ENCODE measurements around the gene LBX1. TPM values are rescaled to one million over a fixed set of nuclear protein-coding genes. Genes with fewer than 3 reads are reported as not detected.

LBX1 gene
- total and polyA plus RNA-seq, 9 donors, result 3.3 to 12.3 (median 9.1) TPM

DNA sequence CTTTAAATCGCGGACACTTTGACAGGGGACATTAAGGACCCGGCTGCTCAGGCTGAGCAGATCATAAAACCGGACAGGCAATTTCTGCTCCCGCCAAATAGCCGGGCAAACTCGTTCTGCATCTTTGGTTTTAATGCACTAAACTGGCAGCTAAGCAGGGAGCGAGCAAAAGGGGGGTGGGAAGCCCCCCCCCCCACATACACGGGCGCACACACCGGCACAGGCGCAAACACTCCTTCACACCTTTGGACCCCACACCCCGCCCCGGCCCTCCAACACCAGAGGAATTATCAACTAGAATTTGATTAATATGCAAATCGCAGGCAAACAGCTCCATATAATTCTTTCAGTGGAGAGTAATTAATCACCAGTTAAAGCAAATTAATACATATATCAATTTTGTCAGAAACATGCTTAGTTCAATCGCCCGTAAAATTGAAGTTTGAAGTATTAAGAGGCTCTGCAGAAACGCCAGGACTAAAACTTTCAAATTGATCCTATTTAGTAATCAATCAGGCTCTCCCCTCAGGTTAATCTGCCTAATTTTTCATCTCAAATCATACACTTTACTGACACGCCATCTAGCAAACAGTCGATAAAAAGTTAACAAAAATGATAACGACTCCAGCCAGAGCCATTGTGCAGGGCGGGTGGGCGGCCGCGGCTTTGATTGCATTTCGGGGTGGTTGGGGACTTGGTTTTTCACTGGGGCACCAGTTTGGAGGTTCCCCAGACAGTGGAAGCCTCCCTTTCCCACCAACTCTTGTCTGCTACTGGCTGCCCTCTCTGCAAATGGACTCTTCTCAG is 9.9 kb downstream of the LBX1 start:
- peaks cover 42% of the 10 kb centered on the region for H3K4me1 ChIP-seq (ENCODE audit: control insufficient read depth, insufficient read depth, low read length)
- no peaks in the 10 kb centered on the region for H3K9me3 ChIP-seq (replicated peaks; ENCODE audit: control insufficient read depth, low read depth, low read length)
- no peak overlapping the region for H3K4me3 ChIP-seq (ENCODE audit: low read length)
- DNase-seq, result no peak
- WGBS (ENCODE audit: insufficient coverage), result 22% methylated on average over 16 of the region's 26 CpGs
- peaks cover 96% of the 10 kb centered on the region for H3K27me3 ChIP-seq (ENCODE audit: control insufficient read depth, insufficient read depth, low read length)
- H3K27ac ChIP-seq (ENCODE audit: low read length), result no peak overlapping the region
- H3K36me3 ChIP-seq (ENCODE audit: control insufficient read depth, insufficient read depth, low read length), result no peaks in the 10 kb centered on the region

DNA sequence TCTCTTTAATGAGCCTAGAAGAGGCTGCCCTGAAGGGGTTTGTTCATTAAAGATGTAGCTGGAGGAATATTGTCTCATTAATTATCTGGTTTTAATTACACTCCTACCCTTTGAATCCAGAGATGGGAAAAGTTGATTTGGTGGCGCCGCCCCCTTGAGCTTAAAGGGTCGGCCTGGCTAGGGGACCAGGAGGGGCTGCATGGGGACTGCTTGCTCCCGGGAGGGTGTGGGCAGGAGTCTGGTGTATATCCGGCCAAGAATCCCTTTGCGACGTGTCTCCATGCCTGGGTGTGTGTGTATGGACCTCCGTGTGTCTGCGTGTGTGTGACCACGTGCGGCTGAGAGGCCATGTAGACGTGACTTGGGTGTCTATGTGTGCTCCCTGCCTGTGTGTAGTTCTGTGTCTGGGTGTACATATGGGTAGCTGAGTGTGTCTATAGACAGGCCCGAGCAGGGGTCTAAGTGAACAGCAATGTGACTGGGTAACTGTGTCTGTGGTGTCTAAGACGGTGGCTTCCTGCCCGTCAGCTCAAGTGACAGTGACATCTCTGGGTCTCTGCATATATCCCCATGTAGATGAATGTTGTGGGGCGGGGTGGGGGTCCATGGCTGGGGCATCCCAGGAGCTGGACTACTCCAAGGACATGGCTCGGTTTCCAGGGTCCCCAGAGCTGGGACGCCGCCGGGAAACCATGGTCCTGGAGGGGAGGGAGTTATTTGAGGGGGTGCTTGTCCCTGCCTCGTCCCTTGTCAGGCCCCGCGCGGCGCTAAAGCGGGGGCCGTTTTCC is 10.7 kb downstream of the LBX1 start:
- H3K4me1 ChIP-seq (ENCODE audit: control insufficient read depth, insufficient read depth, low read length), result peaks cover 44% of the 10 kb centered on the region
- H3K4me3 ChIP-seq (ENCODE audit: low read length), result no peak overlapping the region
- 8% methylated on average over 23 of the region's 27 CpGs for WGBS (ENCODE audit: insufficient coverage)
- DNase-seq, result no peak
- H3K27me3 ChIP-seq (ENCODE audit: control insufficient read depth, insufficient read depth, low read length), result peaks cover 99% of the 10 kb centered on the region
- no peaks in the 10 kb centered on the region for H3K9me3 ChIP-seq (replicated peaks; ENCODE audit: control insufficient read depth, low read depth, low read length)
- H3K36me3 ChIP-seq (ENCODE audit: control insufficient read depth, insufficient read depth, low read length), result no peaks in the 10 kb centered on the region
- H3K27ac ChIP-seq (ENCODE audit: low read length), result no peak overlapping the region

GRCh38 chr10:101217450-101218281 is 11.6 kb downstream of the LBX1 start:
- no peak overlapping the region for H3K27ac ChIP-seq (ENCODE audit: low read length)
- WGBS (ENCODE audit: insufficient coverage), result 11% methylated on average over 60 of the region's 68 CpGs
- no peaks in the 10 kb centered on the region for H3K9me3 ChIP-seq (replicated peaks; ENCODE audit: control insufficient read depth, low read depth, low read length)
- H3K36me3 ChIP-seq (ENCODE audit: control insufficient read depth, insufficient read depth, low read length), result no peaks in the 10 kb centered on the region
- peak; percentile 64 for DNase-seq
- H3K4me1 ChIP-seq (ENCODE audit: control insufficient read depth, insufficient read depth, low read length), result peaks cover 36% of the 10 kb centered on the region
- no peak overlapping the region for H3K4me3 ChIP-seq (ENCODE audit: low read length)
- peaks cover 96% of the 10 kb centered on the region for H3K27me3 ChIP-seq (ENCODE audit: control insufficient read depth, insufficient read depth, low read length)

GRCh38 chr10:101217044-101217425 is 12.2 kb downstream of the LBX1 start:
- 9% methylated on average over 15 of the region's 21 CpGs for WGBS (ENCODE audit: insufficient coverage)
- DNase-seq, result no peak

GRCh38 chr10:101216207-101217043 is 12.8 kb downstream of the LBX1 start:
- 6% methylated on average over 43 of the region's 52 CpGs for WGBS (ENCODE audit: insufficient coverage)
- Histone ChIP-seq H3K4me1 (ENCODE audit: control insufficient read depth, insufficient read depth, low read length) (peaks cover 34% of the 10 kb centered on the region), H3K9me3 (replicated peaks; ENCODE audit: control insufficient read depth, low read depth, low read length) (no peaks in the 10 kb centered on the region), H3K27me3 (ENCODE audit: control insufficient read depth, insufficient read depth, low read length) (peaks cover 95% of the 10 kb centered on the region), H3K4me3 (ENCODE audit: low read length) (no peak overlapping the region), H3K36me3 (ENCODE audit: control insufficient read depth, insufficient read depth, low read length) (no peaks in the 10 kb centered on the region), H3K27ac (ENCODE audit: low read length) (no peak overlapping the region)
- DNase-seq, result no peak

More at GRCh38 chr10:101217044-101217425, 12.2 kb downstream of the LBX1 start:
- H3K27ac ChIP-seq (ENCODE audit: low read length), result no peak overlapping the region
- peaks cover 34% of the 10 kb centered on the region for H3K4me1 ChIP-seq (ENCODE audit: control insufficient read depth, insufficient read depth, low read length)
- H3K9me3 ChIP-seq (replicated peaks; ENCODE audit: control insufficient read depth, low read depth, low read length), result no peaks in the 10 kb centered on the region
- H3K36me3 ChIP-seq (ENCODE audit: control insufficient read depth, insufficient read depth, low read length), result no peaks in the 10 kb centered on the region
- no peak overlapping the region for H3K4me3 ChIP-seq (ENCODE audit: low read length)
- peaks cover 95% of the 10 kb centered on the region for H3K27me3 ChIP-seq (ENCODE audit: control insufficient read depth, insufficient read depth, low read length)

DNA sequence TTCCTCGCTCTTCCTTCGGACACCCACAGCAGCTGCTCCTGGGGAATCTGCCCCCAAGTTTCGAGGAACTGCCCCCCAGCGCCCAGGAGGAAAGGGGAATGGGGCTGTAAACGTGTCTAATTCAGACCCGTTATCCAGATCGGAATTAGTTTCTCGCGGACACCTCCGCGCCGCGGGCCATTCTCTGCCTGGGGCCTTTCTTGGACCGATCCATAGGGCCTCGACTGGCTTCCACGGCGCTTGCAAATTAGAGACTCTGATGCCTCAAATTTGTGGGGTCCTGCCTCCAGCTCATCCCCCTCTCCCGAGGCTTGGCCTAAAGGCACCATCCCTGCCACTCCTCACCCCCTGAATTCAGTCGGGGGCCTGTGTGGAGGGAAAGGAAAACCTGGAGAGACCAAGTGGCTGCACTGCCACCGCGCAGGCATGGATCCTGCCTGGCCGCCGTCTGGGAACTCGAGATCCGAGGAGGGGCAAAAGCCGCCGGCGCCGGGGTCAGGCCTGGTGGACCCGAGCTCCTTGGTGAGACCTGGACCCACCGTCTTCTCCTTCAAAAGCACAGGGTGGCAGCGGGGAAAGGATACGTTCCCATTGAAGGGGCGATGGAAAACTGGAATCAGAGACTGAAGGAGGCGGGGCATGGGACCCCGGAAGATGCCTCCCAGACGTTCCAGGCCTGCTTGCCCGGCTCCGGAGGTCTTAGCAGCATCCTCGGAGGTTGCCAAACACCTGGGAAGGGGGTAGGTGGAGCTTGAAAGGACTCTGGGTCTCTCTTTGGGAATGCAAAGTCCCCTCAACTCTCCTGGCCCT is 13.7 kb downstream of the LBX1 start:
- no peaks in the 10 kb centered on the region for H3K36me3 ChIP-seq (ENCODE audit: control insufficient read depth, insufficient read depth, low read length)
- H3K27me3 ChIP-seq (ENCODE audit: control insufficient read depth, insufficient read depth, low read length), result peaks cover 92% of the 10 kb centered on the region
- no peak overlapping the region for H3K4me3 ChIP-seq (ENCODE audit: low read length)
- peaks cover 34% of the 10 kb centered on the region for H3K4me1 ChIP-seq (ENCODE audit: control insufficient read depth, insufficient read depth, low read length)
- 16% methylated on average over 33 of the region's 40 CpGs for WGBS (ENCODE audit: insufficient coverage)
- H3K27ac ChIP-seq (ENCODE audit: low read length), result no peak overlapping the region
- H3K9me3 ChIP-seq (replicated peaks; ENCODE audit: control insufficient read depth, low read depth, low read length), result no peaks in the 10 kb centered on the region
- DNase-seq, result no peak

DNA sequence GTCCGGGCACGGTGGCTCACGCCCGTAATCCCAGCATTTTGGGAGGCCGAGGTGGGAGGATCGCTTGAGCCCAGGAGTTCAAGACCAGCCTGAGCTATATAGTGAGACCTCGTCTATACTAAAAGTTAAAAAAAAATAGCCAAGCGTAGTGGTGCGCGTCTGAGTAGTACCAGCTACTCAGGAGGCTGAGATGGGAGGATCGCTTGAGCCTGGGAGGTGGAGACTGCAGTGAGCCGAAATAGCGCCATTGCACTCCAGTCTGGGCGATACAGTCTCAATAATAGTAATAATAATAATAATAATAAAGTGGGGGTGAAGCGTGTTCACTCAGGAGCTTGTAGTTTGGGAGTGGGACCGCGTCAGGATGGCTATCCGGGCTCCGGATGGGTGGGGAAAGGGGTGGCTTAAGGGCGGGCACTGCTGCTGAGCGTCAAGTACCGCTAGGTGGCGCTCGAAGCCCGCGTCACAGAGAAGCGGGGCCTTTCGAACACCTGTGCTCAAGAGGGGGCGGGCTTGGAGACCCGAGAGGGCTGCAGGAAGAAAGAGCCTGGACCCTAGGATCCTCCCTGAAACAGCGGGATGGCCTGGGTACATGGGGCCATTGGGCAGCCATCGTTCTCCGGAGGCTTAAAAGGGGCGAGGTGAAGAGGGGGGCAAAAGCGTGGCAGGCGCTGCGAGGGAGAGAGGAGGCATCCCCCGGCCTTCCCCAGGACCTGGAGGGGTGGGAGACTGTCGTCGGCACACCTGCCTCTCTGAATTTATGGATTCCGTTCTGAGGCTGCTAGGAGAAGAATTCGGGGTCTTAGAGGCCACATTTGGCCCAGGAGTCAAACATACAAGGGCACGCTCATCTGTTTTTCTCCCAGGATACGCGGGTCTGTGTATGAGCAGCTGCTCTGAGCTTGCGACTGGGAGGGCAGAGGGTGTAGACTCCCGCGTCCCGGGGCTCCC is 14.5 kb downstream of the LBX1 start:
- DNase-seq, result peak; percentile 78
- H3K4me1 ChIP-seq (ENCODE audit: control insufficient read depth, insufficient read depth, low read length), result peaks cover 34% of the 10 kb centered on the region
- H3K27ac ChIP-seq (ENCODE audit: low read length), result peak overlapping the region; percentile 29
- H3K36me3 ChIP-seq (ENCODE audit: control insufficient read depth, insufficient read depth, low read length), result no peaks in the 10 kb centered on the region
- no peaks in the 10 kb centered on the region for H3K9me3 ChIP-seq (replicated peaks; ENCODE audit: control insufficient read depth, low read depth, low read length)
- H3K27me3 ChIP-seq (ENCODE audit: control insufficient read depth, insufficient read depth, low read length), result peaks cover 84% of the 10 kb centered on the region
- H3K4me3 ChIP-seq (ENCODE audit: low read length), result no peak overlapping the region
- 7% methylated on average over 37 of the region's 49 CpGs for WGBS (ENCODE audit: insufficient coverage)

DNA sequence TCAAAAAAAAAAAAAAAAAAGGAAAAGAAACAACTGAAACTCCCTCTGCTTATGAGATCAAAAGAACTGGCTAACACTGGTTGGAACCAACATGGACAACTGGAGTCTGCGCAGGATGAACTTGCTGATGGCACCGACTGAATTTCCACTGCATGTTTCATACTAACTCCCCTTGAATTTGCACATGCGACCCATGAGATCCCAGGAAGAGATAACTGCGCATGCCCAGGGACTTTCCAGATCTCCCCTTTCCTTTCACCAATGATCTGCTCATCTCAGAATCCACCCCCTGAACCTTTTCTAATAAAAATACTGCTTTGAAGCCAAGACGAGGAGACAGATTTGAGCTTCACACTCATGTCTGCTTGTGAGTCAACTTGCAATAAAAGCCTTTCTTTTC is 20.7 kb downstream of the LBX1 start:
- peaks cover 29% of the 10 kb centered on the region for H3K27me3 ChIP-seq (ENCODE audit: control insufficient read depth, insufficient read depth, low read length)

More for the DNA sequence above, 20.7 kb downstream of the LBX1 start:
- H3K9me3 ChIP-seq (replicated peaks; ENCODE audit: control insufficient read depth, low read depth, low read length), result no peaks in the 10 kb centered on the region
- no peaks in the 10 kb centered on the region for H3K36me3 ChIP-seq (ENCODE audit: control insufficient read depth, insufficient read depth, low read length)
- no peak for DNase-seq
- H3K4me1 ChIP-seq (ENCODE audit: control insufficient read depth, insufficient read depth, low read length), result no peaks in the 10 kb centered on the region
- H3K4me3 ChIP-seq (ENCODE audit: low read length), result no peak overlapping the region
- H3K27ac ChIP-seq (ENCODE audit: low read length), result no peak overlapping the region
- 84% methylated on average over 4 of the region's 5 CpGs for WGBS (ENCODE audit: insufficient coverage)

Data from muscle of leg (tissue), 11 donors.